Hematopoietic multipotent progenitor cell treated with erythropoietin and hydrocortisone succinate and interleukin-3 and kit ligand, for 8 days (in vitro differentiated cells): Measurements from ENCODE around the gene NXPH4.

Source experiments
- DNase-seq: peaks from one replicate; pipeline ENCODE4 v3.0.0-alpha.2; 2015

Gene NXPH4

DNA sequence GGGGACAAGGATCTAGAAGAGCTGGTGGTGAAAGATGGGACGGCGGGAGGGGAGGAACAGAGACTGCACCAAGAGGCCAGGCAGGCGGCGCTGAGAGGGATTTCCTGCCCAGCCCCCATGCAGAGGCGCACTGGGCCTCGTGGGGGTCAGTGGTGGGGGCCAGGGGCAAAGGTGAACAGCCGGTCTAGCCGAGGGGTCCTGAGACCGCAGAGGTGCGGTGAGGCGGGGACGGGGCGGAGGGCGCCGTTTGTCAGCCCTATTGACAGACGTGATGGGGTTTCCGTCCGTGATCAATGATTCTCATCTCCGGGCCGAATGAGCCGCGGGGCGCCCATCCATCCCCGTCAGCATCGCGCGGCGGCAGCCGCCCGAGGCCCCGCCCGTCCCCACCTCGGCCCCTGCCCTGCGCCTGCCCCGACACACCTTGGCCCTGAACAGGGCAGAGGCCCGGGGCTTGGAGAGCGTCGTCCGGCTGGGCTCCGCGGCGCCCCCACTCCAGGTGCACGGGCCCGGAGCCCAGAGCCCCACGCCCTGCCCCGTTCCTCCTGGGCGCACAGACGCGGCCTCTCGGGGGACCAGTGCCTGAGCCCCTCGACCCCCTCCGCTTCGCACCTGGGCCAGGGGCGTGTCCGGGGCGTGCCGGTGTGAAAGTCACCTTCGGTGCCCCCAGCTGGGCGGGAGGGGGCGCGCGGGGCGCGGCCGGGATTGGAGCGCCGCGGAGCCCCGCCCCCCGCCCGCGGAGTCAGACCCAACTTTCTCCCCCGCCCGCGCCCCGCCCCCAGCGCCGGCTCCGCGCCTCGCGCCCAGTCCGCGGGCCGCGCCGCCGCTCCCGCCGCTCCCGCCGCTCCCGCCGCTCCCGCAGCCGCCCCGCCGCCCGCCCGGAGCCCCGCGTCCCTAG lies at the start of gene NXPH4:
TSS of gene NXPH4 (plus strand) at position 781 of the 898 bp plus-strand sequence. CDS start 176 bp downstream, outside the sequence.
- DNase-seq, result no peak

DNA sequence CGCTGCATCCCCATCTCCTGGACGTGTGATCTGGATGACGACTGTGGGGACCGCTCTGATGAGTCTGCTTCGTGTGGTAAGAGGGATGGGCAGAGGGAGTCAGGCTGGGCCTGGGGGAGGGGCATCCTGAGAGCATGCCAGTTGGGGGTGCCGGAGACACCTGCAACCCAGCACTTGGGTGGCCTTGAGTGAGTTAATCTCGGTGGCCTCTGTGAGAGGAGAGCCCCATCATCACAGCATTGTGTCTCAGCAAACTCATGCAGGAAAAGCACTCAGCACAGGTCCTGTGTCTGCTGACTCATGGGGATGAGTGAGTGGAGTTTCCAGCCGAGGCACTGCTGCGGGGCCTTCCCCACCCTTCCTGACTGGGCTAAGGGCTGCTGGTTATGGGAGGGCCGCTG lies 49.6 kb upstream of the NXPH4 start:
- DNase-seq, result peak; percentile 33

DNA sequence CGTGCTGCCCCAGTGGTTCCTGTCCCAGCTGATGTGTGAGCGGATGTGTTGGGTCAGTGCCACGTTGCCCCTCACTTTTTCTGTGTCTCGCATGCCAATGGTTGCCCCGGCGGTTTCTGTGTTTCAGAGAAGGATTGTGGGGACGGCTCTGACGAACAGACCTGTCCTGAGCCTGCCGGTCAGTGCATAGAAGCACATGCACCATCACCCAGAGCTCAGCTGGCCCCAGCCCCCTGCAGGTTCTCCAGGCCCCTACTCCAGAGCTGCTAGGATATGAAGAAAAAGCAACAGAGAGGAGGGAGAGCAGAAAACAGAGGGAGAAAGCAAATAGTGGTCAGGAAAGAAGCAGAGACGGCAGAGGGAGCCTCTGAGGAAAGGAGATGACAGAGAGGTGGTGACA lies 48.5 kb upstream of the NXPH4 start:
- no peak for DNase-seq

DNA sequence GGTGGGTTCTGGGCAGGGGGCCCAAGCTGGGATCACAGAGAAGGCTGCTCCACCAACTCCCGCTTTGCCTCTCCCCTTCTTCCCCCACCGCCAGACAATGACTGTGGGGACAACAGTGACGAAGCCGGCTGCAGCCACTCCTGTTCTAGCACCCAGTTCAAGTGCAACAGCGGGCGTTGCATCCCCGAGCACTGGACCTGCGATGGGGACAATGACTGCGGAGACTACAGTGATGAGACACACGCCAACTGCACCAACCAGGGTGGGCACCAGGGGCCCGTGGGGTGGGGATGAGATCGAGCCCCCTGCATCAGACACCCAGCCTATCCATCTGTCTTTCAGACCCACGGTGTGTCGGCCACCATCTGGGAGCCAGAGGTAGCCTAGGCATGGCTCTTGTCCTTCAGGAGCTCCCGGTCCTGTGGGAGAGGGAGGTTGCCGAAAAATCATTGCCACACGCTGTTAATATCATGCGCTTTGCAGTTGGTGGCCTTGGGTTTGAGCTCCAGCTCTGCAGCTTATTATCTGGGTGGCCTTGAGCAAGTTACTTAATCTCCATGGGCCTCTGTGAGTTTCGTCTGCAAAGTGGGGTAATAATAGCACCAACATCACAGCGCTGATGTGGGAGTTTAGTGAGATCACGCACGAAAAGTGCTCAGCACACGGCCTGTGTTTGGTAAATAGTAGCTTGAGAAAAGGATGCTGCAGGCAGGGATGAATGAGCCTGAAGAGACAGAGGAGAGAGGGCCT lies 47.4 kb upstream of the NXPH4 start:
- no peak for DNase-seq

DNA sequence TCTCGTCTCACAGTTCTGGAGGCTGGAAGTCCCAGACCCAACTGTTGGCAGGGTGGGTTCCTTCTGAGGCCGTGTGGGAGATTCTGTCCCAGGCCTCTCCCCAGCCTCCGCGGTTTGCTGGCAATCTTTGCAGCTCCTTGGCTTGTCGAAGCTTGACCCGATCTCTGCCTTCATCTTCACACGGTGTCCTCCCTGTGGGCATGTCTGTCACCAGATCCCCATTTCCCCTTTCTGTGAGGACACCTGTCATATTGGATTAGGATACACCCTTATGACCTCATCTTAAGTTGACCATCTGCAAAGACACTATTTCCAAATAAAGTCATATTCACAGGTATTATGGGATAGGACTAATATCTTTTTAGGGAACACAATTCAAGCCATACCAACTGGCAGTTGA lies 46.6 kb upstream of the NXPH4 start:
- no peak for DNase-seq

DNA sequence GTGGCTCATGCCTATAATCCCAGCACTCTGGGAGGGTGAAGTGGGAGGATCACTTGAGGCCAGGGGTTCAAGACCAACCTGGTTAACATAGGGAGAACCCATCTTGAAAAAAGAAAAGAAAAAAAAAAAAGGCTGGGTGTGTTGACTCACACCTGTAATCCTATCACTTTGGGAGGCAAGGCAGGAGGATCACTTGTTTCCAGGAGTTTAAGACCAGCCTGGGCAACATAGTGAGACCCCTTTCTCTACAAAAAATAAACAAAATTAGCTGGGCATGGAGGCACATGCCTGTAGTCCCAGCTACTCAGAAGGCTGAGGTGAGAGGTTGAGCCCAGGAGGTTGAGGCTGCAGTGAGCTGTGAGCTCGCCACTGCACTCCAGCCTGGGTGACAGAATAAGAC lies 46.2 kb upstream of the NXPH4 start:
- no peak for DNase-seq

DNA sequence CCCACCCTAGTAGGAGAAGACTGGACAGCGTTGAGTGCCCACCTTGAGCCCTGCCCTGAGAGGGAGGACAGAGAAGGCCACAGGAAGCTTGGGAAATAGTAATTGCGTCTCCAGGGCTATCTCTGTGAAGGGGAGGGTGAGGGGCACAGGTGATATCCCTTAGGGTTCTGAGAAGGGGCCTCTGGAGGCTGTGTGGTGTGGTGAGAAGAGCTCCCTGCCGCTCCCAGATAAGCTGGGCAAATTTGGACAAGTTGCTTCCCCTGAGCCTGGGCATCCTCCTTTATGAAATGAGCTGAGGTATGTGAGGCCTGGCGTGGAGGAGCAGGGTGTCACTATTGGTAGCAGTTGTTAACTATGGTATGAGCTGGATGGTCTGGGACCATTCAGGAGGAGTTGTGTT lies 45.7 kb upstream of the NXPH4 start:
- peak; percentile 65 for DNase-seq

DNA sequence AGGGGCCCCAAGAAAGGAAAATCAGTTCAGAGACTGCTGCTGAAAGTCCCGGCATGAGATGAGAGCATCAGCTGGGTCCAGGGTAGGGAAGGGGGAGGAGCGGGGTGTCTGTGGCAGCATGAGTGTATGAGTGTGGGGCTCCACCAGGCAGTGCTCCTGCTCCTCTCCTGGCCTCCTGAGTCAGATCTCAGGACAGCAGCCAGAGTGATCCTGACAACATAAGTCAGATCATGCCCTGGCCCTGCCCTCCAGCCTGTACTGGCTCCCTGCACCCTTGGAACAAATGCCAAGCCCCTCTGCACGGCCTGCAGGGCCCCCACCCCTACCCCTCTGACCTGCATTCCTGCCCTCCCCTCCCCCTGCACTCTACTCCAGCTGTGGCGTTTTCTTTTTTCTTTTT lies 44.9 kb upstream of the NXPH4 start:
- no peak for DNase-seq

DNA sequence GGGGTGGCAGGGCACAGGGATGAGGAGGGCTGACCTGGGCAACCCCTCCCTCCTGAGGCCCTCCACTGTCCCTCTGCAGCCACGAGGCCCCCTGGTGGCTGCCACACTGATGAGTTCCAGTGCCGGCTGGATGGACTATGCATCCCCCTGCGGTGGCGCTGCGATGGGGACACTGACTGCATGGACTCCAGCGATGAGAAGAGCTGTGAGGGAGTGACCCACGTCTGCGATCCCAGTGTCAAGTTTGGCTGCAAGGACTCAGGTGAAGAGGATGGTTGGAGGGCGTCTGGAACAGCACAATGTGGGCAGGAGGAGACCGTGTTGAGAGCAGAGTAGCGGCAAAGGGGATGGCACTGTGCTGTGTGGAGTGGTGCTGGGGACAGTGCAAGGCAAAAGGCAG lies 43.5 kb upstream of the NXPH4 start:
- peak; percentile 67 for DNase-seq

DNA sequence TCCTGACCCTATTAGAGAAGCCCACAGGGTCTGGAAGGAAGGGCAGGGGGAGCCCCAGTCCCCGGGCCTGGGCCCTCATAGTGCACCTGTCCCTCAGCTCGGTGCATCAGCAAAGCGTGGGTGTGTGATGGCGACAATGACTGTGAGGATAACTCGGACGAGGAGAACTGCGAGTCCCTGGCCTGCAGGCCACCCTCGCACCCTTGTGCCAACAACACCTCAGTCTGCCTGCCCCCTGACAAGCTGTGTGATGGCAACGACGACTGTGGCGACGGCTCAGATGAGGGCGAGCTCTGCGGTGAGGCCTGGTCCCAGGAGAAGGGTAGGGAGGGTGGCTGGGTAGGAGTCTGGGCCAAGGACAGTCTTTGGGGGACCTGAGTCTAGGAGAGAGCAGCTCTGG lies 42.9 kb upstream of the NXPH4 start:
- no peak for DNase-seq

DNA sequence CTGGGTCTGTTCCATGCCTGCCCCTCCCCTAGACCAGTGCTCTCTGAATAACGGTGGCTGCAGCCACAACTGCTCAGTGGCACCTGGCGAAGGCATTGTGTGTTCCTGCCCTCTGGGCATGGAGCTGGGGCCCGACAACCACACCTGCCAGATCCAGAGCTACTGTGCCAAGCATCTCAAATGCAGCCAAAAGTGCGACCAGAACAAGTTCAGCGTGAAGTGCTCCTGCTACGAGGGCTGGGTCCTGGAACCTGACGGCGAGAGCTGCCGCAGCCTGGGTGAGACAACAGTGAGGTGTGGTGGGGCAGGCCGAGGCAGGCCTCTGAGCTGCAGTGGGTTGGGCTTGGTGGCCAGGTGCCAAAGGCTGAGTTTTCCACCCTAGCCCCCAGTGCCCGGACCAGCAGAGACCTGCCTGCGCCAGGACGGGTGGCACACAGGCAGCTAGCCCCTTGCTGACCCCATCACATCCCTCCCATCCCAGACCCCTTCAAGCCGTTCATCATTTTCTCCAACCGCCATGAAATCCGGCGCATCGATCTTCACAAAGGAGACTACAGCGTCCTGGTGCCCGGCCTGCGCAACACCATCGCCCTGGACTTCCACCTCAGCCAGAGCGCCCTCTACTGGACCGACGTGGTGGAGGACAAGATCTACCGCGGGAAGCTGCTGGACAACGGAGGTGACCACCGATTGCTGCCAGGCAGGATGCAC lies 41.0 kb upstream of the NXPH4 start:
- peak; percentile 70 for DNase-seq

DNA sequence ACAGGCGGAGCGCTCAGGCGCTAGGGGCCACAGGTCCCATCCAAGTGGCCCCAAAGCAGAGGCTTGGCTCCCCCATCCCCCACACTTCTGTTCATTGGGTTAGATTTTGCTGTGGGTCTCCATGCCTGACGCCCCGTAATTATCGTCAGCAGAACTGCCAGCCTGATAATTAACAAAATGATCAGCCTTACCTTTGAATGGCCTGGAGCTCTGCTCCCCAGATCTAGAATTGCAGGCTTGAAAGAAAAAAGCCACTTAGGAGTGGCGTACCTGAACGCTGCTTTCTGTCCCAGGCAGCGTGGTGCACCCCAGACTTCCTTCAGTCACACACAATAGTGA lies 40.5 kb upstream of the NXPH4 start:
- DNase-seq, result no peak

DNA sequence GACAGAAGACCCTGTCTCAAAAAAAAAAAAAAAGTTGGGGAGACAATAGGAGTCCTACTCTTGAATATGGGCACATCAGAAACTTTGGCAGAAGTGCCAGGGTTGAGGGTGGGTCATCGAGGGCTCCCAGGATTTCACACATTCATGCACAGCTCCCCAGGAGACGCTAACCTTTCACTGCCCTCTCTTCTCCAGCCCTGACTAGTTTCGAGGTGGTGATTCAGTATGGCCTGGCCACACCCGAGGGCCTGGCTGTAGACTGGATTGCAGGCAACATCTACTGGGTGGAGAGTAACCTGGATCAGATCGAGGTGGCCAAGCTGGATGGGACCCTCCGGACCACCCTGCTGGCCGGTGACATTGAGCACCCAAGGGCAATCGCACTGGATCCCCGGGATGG lies 39.7 kb upstream of the NXPH4 start:
- DNase-seq, result no peak

DNA sequence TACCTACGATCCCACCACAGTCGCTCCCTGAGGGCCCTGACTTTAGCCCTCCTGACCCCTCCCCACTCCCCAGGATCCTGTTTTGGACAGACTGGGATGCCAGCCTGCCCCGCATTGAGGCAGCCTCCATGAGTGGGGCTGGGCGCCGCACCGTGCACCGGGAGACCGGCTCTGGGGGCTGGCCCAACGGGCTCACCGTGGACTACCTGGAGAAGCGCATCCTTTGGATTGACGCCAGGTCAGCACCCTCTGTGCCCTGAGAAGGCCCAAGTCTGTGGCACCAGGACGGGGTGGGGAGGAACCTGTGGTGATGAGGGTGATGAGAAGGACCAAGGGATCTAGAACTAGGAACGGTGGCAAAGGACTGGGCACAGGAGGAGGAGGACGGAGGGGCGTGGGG lies 39.2 kb upstream of the NXPH4 start:
- DNase-seq, result no peak

DNA sequence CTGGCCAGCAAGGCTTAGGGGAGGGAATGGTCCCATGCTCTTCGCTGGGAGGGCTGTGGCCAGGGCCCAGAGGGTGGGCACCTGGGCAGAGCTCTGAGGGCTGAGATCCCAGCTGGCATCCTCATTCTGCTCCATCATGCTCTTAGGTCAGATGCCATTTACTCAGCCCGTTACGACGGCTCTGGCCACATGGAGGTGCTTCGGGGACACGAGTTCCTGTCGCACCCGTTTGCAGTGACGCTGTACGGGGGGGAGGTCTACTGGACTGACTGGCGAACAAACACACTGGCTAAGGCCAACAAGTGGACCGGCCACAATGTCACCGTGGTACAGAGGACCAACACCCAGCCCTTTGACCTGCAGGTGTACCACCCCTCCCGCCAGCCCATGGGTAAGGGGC lies 38.4 kb upstream of the NXPH4 start:
- no peak for DNase-seq

DNA sequence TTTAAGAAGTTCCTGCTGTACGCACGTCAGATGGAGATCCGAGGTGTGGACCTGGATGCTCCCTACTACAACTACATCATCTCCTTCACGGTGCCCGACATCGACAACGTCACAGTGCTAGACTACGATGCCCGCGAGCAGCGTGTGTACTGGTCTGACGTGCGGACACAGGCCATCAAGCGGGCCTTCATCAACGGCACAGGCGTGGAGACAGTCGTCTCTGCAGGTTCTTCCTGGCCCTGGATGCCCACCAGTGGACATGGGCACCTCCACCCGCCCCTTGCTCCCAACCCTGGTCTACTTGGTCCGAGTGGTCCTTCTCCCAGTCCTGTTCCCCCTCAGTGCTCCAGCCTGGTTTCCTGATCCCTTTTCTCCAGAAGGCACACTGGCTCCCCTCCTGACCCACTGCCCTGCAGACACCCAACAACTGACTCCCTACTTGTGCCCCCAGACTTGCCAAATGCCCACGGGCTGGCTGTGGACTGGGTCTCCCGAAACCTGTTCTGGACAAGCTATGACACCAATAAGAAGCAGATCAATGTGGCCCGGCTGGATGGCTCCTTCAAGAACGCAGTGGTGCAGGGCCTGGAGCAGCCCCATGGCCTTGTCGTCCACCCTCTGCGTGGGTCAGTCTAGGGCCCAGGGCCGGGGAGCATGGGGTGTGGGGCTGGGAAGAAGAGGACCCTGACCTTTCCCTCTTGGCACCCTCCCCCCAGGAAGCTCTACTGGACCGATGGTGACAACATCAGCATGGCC lies 37.1 kb upstream of the NXPH4 start:
- no peak for DNase-seq

DNA sequence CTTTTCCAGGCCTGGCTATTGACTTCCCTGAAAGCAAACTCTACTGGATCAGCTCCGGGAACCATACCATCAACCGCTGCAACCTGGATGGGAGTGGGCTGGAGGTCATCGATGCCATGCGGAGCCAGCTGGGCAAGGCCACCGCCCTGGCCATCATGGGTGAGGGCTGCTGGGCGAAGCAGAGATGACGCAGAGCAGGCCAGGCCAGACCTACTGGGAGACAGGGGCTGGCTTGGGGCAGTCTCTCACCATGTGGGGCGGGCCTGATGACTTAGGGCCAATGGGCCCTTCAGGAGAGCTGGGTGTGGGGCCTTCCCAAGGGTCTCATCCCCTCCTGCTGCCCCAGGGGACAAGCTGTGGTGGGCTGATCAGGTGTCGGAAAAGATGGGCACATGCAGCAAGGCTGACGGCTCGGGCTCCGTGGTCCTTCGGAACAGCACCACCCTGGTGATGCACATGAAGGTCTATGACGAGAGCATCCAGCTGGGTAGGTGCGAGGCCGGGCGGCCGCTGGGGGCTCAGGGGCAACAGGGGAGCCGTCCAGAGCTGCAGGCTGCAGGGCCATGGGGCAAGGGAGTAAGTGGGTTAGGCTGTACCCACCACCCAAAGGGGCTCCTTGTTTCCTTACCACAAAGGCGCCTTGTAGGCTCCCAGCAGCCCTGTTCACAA lies 36.1 kb upstream of the NXPH4 start:
- no peak for DNase-seq

DNA sequence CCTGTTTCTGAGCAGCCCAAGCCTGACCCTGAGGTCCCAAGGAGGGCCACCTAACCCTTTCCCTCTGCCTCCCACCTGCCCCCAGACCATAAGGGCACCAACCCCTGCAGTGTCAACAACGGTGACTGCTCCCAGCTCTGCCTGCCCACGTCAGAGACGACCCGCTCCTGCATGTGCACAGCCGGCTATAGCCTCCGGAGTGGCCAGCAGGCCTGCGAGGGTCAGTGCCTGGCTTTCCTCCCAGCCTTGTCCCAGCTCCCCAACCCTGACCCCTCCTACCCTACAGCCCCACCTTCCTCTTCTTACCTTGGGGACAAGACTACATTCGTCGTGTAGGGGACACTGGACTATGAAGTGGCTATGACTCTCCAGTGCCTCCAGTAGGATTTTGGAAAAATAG lies 35.5 kb upstream of the NXPH4 start:
- DNase-seq, result no peak

DNA sequence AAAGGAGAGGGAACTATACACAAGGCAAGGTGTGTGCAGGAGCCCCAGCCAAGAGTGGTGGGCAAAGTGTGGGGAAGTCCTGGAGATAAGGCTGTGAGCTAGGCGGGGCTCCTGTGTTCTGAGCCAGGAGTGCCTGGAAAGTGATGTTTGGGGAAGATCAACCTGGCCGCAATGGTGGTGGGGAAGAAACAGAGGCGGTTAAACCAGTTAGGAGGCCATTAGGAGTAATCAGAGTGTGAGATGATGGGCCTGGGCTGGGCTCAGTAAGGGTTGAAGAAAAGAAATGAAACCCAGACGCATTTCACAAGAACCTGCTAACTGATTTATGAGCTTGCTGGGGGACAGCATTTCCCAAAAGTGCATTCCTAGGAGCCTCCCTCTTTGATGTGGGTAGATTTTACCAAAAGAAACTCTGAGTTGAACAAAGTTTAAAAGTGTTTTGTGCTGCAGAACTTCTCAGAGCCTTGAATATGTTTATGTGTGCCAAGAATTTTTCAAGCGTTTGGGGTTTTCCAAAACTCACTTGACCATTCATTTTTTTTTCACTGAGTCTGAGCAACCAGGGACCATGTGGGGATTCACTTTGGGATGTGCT lies 34.9 kb upstream of the NXPH4 start:
- no peak for DNase-seq

DNA sequence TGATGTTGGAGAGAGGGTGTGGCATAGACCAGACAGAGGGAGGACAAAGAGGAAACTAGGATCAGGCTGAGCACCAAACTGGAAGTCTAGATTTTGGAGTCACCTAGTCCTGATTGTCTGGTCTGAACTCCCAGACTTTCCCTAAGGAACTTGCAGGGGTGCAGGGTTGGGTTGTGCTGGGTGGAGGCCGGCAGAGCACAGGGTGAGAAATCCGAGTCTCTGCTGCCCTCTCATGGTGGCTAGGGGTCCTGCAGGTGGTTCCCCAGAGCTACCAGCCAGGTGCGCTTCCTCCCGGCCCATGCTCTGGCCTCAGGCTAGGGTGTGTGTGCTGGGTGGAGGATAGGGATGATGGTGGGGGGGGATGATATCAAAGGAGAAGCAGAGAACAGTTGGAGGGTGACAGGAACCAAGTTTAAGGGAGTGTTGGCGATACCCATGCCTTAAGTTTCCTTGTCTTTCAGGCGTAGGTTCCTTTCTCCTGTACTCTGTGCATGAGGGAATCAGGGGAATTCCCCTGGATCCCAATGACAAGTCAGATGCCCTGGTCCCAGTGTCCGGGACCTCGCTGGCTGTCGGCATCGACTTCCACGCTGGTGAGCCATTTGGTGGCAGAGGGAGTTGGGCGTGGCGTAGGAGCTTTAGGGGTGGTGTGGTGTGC lies 33.5 kb upstream of the NXPH4 start:
- peak; percentile 75 for DNase-seq

DNA sequence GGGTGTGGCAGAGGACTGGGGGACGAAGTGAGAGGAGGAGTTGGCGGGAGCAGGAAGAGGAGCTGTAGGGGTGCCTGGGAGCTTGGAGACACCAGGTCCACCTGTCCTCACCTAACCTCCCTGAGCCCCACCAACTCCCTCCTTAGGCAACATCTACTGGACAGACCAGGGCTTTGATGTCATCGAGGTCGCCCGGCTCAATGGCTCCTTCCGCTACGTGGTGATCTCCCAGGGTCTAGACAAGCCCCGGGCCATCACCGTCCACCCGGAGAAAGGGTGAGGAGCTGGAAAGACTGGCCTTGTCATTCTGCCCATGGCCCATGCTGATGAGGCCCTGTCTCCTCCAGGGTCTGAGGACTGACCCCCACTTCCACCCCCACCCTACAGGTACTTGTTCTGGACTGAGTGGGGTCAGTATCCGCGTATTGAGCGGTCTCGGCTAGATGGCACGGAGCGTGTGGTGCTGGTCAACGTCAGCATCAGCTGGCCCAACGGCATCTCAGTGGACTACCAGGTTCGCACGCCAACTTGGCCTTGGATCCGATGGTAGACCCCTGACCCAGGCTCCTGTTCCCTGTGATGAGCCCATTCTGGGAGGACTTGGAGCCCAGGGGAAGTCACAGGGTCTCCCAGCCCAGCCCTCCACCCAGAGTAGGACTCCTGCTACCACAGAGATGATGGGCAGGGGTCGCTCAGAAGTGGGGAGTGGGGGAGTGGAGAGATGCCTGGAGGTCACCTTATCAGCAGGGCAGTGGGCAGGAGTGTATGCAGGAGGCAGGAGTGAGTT lies 32.5 kb upstream of the NXPH4 start:
- no peak for DNase-seq
